Measurements from ENCODE around the gene WNT7B.

DNA sequence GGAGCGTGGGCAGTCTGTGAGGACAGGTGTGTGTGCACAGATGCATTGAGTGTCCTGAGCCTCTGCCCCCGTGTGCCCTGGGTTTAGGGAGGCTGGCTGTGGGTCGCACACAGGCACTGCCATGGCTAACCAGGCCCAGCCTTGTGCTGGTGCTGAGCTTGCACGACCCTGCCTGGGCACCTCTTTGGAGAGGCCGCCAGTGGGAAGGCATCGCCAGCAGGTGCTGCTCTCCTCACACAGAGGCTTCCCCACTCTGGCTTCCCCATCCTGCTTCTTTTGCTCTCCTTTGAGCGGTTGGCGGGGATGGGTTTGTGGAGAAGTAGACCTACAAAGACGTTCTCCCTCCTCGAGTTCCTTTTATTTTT lies 4.1 kb downstream of the WNT7B start:
- TF ChIP-seq FOXP2 (optimal IDR thresholded peaks at IDR 0.05; ENCODE audit: control extremely low read depth, extremely low read length, insufficient read depth) (no peak), EZH2 (IDR thresholded peaks at IDR 0.05) (no peak), POLR2AphosphoS5 (IDR thresholded peaks at IDR 0.05; ENCODE audit: borderline replicate concordance, low read depth, low read length) (no peak)
